ENCODE results near the gene TM2D1.
"Not testable (repeated sequence)": the region's sequence is repeated elsewhere in the genome, so short reads cannot be mapped to it uniquely, and the experiment has no call there.

TM2D1 gene

GRCh38 chr1:61711969-61712368 lies 13.0 kb downstream of the TM2D1 start:
- H4K20me1 ChIP-seq (ENCODE audit: insufficient read depth, low read length), result no peaks in the 10 kb centered on the region
- H3K36me3 ChIP-seq (replicated peaks; ENCODE audit: low read depth, low read length), result no peaks in the 10 kb centered on the region
- H3K4me1 ChIP-seq (ENCODE audit: low read length), result no peaks in the 10 kb centered on the region
- no peak overlapping the region for H3K4me2 ChIP-seq (ENCODE audit: low read length)
- H3K27ac ChIP-seq (ENCODE audit: low read length), result no peak overlapping the region
- no peak overlapping the region for H3K9ac ChIP-seq (ENCODE audit: low read length)
- peaks cover 6% of the 10 kb centered on the region for H3K79me2 ChIP-seq (ENCODE audit: low read length)
- no peak overlapping the region for H2AFZ ChIP-seq (ENCODE audit: low read depth, low read length)
- no peak for TF ChIP-seq CTCF (IDR thresholded peaks at IDR 0.05; ENCODE audit: low read depth, low read length)
- H3K9me3 ChIP-seq (ENCODE audit: insufficient read depth, low read length), result no peaks in the 10 kb centered on the region
- H3K27me3 ChIP-seq (ENCODE audit: low read depth, low read length), result no peaks in the 10 kb centered on the region
- H3K4me3 ChIP-seq (ENCODE audit: low read length), result no peak overlapping the region

- not testable (repeated sequence) for H3K9me3 ChIP-seq (ENCODE audit: insufficient read depth, low read length); H3K36me3 ChIP-seq (replicated peaks; ENCODE audit: low read depth, low read length); H4K20me1 ChIP-seq (ENCODE audit: insufficient read depth, low read length); H2AFZ ChIP-seq (ENCODE audit: low read depth, low read length); H3K27ac ChIP-seq (ENCODE audit: low read length); H3K9ac ChIP-seq (ENCODE audit: low read length); H3K4me1 ChIP-seq (ENCODE audit: low read length); H3K4me2 ChIP-seq (ENCODE audit: low read length); H3K4me3 ChIP-seq (ENCODE audit: low read length); H3K79me2 ChIP-seq (ENCODE audit: low read length); H3K27me3 ChIP-seq (ENCODE audit: low read depth, low read length)
Measured at GRCh38 chr1:61711257-61711656, 13.7 kb downstream of the TM2D1 start.

- Histone ChIP-seq H3K4me2 (ENCODE audit: low read length) (no peak overlapping the region), H3K27me3 (ENCODE audit: low read depth, low read length) (no peaks in the 10 kb centered on the region), H3K4me3 (ENCODE audit: low read length) (no peak overlapping the region), H3K9me3 (ENCODE audit: insufficient read depth, low read length) (no peaks in the 10 kb centered on the region), H3K27ac (ENCODE audit: low read length) (no peak overlapping the region), H3K36me3 (replicated peaks; ENCODE audit: low read depth, low read length) (no peaks in the 10 kb centered on the region), H3K79me2 (ENCODE audit: low read length) (no peaks in the 10 kb centered on the region), H4K20me1 (ENCODE audit: insufficient read depth, low read length) (no peaks in the 10 kb centered on the region; the same call in 1 of the 2 replicates), H3K4me1 (ENCODE audit: low read length) (no peaks in the 10 kb centered on the region), H2AFZ (ENCODE audit: low read depth, low read length) (no peak overlapping the region), H3K9ac (ENCODE audit: low read length) (no peak overlapping the region)
- TF ChIP-seq CTCF (IDR thresholded peaks at IDR 0.05; ENCODE audit: low read depth, low read length) (no peak), EZH2phosphoT487 (IDR thresholded peaks at IDR 0.05; ENCODE audit: low read depth) (no peak)
Measured at GRCh38 chr1:61709908-61710289, 15.0 kb downstream of the TM2D1 start.

GRCh38 chr1:61708953-61709907 lies 15.7 kb downstream of the TM2D1 start:
- H2AFZ ChIP-seq (ENCODE audit: low read depth, low read length), result no peak overlapping the region
- H3K36me3 ChIP-seq (replicated peaks; ENCODE audit: low read depth, low read length), result no peaks in the 10 kb centered on the region
- no peaks in the 10 kb centered on the region; the same call in 1 of the 2 replicates for H4K20me1 ChIP-seq (ENCODE audit: insufficient read depth, low read length)
- H3K4me2 ChIP-seq (ENCODE audit: low read length), result no peak overlapping the region
- no peaks in the 10 kb centered on the region for H3K9me3 ChIP-seq (ENCODE audit: insufficient read depth, low read length)
- H3K27ac ChIP-seq (ENCODE audit: low read length), result no peak overlapping the region
- no peak overlapping the region for H3K9ac ChIP-seq (ENCODE audit: low read length)
- H3K4me1 ChIP-seq (ENCODE audit: low read length), result no peaks in the 10 kb centered on the region
- H3K79me2 ChIP-seq (ENCODE audit: low read length), result no peaks in the 10 kb centered on the region
- H3K27me3 ChIP-seq (ENCODE audit: low read depth, low read length), result no peaks in the 10 kb centered on the region
- H3K4me3 ChIP-seq (ENCODE audit: low read length), result no peak overlapping the region
- TF ChIP-seq EZH2phosphoT487 (IDR thresholded peaks at IDR 0.05; ENCODE audit: low read depth) (no peak), CTCF (IDR thresholded peaks at IDR 0.05; ENCODE audit: low read depth, low read length) (no peak)

Measured in OCI-LY3 (cell line).